NCI-H1417 treated with DMSO at 0.1 percent for 48 hours (cell line): ENCODE measurements around the gene STX1B.
A peak's percentile ranks its signal among the peaks of the same experiment; 100 is the strongest.

Source experiments
- DNase-seq: peaks from one replicate; lab custom pipeline; 2025; lab: John Stamatoyannopoulos, UW

The STX1B gene

DNA sequence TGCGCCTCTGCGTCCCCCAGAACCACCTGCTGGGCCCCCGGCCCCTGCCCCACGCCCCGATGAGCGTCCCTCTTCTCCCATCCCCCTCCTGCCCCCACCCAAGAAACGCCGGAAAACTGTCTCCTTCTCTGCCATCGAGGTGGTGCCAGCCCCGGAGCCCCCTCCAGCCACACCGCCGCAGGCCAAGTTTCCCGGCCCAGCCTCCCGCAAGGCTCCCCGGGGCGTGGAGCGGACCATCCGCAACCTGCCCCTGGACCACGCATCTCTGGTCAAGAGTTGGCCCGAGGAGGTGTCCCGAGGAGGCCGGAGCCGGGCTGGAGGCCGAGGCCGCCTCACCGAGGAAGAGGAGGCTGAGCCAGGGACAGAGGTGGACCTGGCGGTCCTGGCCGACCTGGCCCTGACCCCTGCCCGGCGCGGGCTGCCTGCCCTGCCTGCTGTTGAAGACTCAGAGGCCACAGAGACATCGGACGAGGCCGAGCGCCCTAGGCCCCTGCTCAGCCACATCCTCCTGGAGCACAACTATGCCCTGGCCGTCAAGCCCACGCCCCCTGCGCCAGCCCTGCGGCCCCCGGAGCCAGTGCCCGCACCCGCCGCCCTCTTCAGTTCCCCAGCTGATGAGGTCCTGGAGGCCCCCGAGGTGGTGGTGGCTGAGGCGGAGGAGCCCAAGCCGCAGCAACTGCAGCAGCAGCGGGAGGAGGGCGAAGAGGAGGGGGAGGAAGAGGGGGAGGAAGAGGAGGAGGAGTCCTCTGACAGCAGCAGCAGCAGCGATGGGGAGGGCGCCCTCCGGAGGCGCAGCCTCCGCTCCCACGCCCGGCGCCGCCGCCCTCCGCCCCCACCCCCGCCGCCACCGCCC lies 31.0 kb downstream of the STX1B start:
- no peak for DNase-seq

DNA sequence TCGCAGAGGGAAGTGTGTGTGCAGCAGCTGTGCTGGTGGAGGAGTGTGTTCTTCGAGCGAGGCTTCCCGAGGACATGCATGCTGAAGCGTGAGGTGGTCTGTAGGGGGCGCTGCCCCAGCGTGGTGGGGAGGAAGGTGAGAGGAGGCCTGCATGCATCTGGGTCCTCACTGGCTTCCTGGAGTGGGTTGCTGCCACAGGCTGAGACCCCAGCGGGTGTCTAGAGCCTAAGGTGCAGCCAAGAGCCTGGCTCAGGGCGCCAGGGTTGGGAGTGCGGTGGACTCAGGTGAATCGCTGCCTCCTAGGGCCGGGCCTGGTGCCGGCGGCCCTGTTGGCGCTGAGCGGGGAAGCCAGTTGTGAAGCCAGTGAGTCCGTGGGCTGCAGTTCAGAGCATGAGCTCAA lies 32.9 kb downstream of the STX1B start:
- DNase-seq: no peak

DNA sequence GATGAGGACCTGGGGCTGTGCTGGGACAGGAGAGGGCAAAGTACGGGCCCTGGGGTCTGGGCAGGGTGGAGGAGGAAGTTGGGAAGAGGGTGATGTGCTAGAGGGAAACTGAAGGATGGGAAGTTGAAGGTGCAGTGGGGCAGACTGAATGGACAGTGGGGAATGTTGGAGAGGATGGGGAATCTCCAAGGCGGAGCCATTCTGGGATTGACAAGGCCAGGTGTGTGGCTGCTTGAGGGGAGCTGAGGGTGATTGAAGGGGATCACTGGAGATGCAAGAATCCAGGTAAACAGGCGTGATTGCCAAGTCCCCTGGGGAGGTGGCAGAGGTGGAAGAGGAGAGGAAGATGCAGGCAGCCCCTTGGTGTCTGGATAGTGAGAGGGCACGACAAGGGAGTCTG lies 34.0 kb downstream of the STX1B start:
- no peak for DNase-seq

DNA sequence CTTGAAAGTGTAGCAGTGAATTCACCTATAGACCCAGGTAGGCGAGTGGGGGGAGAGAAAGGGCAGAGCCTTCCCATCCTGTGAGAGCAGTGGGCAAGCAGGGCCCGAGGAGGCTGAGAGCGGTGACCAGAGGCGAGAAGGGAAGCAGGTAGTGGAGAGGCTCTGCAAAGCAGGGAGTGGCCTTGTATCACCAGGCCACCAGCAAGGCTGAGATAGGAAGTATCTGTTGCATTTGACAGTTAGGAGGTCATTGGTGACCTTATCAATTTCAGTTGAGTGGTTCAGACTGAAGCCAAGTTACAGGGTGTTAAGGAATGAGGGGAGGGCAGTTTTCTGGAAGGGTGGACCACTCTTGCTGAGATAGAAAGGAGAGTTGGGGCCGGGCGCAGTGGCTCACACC lies 36.1 kb downstream of the STX1B start:
- DNase-seq: no peak

DNA sequence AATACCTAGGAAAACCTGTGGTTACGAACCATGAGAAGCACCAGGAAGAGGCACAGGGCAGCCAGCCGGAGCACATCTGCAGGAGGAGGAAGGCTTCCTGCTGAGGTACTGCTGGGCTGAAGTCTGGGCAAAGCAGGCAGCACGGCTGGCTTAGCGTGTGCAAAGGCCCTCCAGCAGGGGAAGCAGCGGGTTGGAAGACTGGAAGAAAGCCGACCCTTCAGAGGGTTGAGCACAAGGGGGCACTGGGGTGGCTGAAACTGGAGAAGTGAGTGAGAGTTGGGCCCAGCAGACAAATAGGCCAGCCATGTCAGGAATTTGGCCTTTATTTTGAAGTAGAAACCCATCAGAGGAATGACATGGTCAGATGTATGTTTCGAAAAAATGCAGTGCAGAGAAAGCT lies 37.6 kb downstream of the STX1B start:
- no peak for DNase-seq

DNA sequence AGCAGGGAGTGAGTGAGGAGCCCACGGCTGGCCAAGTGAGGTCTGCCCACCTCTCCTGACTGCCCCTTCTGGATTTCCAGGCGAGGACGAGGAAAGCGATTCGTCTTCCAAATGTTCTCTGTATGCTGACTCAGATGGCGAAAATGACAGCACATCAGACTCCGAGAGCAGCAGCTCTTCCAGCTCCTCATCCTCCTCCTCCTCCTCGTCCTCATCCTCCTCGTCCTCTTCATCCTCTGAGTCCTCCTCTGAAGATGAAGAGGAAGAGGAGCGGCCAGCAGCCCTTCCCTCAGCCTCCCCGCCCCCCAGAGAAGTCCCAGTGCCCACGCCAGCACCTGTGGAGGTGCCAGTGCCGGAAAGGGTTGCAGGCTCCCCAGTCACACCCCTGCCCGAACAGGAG lies 39.1 kb downstream of the STX1B start:
- DNase-seq: no peak

DNA sequence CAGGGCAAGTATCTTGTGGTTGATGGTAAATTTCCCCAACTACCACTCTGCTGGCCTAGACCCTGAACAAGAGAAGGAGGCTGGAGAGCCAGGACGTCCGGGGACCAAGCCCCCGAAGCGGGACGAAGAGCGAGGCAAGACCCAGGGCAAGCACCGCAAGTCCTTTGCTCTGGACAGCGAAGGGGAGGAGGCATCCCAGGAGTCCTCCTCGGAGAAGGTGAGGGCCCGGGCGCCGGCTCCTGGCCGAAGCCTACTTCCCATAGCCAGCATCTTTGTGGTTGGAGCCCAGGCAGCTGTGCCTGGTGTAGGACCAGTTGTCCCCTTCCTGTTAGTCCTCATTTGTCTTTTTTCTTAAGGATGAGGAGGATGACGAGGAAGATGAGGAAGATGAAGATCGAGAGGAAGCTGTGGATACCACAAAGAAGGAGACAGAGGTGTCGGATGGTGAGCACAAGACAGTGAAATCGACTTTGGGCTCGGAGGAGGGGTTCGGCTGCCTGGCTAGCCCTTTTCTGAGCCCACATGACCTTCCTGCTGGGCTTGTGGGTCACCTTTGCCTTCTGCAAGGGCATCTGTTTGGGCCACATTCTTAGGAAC lies 41.1 kb downstream of the STX1B start:
- no peak for DNase-seq

DNA sequence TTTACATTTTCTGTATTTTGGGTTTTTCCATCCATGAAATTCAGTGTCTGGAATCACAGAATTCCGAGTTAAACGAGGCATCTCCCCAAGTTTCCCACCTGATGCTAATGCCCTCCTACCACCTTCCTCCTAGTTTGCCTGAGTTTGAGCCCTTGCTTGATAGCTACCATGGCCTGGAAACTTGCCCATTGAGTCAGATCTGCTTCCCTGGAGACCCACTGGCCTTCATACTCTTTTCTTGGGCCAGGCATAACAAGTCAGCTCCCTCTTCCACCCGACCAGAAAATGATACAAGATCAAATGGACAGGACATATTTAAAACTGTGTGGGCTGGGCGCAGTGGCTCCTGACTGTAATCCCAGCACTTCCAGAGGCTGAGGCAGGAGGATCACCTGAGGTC lies 42.6 kb downstream of the STX1B start:
- DNase-seq: no peak

DNA sequence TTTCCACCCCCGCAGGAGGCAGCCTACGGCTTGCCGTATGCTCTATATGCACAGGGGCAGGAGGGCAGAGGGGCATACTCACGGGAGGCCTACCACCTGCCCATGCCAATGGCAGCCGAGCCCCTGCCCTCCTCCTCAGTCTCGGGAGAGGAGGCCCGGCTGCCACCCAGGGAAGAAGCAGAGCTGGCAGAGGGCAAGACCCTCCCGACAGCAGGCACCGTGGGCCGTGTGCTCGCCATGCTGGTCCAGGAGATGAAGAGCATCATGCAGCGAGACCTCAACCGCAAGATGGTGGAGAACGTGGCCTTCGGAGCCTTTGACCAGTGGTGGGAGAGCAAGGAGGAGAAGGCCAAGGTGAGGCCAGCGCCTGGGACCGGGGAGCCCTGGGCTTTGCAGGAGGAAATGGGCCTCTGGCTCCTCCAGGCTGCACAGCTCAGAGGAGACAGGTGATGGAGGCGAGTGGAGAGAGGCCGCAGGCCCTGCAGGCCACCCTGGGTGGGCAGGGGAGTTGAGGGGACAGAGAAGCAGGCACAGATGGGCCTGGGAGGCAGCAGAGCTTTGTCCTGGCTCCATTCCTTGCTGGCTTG lies 44.3 kb downstream of the STX1B start:
- no peak for DNase-seq

DNA sequence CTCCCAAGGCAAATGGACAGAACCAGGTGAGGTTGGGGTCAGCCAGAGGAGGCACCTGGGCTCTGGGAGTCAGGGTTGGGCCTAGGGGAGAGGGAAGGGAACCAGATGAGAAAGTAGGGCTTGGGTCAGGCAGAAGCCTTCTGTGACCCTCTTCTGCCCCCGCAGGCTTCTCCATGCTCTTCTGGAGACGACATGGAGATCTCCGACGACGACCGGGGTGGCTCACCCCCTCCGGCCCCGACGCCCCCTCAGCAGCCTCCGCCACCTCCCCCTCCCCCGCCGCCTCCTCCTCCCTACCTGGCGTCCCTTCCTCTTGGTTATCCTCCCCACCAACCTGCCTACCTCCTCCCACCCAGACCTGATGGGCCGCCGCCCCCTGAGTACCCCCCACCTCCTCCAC lies 45.0 kb downstream of the STX1B start:
- DNase-seq: no peak

DNA sequence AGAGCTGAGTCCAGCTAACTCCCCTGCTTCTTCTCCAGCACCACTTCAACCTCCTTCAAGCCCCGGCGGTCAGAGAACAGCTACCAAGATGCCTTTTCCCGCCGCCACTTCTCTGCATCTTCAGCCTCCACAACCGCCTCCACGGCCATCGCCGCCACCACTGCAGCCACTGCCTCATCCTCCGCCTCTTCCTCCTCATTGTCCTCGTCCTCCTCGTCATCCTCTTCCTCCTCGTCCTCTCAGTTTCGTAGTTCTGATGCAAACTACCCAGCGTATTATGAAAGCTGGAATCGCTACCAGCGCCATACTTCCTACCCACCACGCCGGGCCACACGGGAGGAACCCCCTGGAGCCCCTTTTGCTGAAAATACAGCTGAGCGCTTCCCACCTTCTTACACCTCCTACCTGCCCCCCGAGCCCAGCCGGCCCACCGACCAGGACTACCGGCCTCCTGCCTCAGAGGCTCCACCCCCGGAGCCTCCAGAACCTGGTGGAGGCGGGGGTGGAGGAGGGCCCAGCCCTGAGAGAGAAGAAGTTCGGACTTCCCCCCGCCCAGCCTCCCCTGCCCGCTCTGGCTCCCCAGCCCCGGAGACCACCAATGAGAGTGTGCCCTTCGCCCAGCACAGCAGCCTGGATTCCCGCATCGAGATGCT lies 45.7 kb downstream of the STX1B start:
- DNase-seq: no peak

DNA sequence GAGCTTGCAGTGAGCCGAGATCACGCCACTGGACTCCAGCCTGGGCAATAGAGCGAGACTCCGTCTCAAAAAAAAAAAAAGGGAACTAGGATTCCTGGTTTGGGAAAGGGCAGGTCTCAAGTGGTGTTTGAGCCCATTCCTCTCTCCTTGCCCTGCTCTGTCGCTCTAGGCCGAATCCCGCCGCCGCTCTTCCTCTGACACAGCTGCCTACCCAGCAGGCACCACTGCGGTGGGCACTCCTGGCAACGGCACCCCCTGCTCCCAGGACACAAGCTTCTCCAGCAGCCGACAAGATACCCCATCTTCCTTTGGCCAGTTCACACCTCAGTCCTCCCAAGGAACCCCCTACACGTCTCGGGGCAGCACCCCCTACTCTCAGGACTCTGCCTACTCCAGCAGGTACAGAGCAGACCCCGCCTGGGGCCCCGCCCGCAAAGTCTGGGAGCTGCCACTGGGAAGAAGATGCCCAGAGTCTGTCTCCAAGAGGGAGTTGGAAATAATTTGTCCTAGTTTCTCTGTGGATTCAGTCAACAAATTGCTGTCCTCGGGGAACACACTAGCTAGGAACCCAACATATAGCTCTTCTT lies 46.4 kb downstream of the STX1B start:
- no peak for DNase-seq

DNA sequence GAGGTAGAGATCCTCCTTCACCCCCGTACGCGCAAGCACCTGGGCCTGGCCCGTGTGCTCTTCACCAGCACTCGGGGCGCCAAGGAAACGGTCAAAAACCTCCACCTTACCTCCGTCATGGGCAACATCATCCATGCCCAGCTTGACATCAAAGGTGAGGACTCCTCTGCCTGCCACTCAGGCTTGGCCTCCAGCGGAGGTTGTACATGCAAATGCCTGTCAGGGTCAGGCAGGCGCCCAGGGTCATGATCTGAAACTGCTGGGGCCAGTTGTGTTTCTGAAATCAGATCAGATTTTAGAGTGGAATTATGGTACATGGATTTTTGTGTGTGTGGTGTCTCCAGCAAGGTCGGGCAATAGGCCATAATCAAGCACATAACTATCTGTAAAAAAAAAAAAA lies 49.1 kb downstream of the STX1B start:
- DNase-seq: no peak

DNA sequence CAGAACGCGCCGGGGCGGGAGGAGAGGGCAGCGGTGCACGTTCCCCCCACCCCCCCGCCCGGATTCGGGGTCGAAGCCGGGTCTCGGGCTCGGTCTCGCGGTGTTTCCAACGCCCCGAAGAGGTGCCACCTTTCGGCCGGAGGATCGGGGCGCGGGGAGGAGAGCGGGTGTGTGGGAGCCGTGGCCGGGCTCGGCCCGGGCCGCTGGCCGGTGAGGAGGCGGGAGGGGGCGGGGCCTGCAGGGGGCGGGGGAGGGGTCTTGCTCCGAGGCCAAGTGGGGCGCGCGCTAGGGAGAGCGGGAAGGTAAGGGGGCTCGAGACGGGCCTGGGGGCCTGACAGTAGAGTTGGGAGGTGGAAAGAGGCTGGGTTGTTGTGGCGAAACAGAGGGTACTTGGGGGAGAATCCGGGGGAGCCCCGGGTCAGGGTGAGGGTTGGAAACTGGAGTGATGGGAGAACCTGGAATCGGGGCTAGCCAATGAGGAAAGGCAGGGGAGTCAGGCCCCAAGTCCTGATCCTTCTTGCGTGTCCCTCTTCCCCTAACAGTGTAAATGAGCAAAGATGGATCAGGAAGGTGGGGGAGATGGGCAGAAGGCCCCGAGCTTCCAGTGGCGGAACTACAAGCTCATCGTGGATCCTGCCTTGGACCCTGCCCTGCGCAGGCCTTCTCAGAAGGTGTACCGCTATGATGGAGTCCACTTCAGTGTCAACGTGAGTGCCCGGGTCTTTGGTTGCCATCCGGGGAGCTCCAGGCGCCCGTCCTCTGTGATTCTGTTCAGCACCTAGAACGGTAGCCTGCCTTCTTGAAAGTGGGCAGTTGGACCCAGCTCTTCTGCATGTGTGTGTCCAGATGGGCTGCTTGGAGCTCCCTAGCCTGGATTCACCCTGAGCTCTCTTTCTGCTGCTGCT lies 52.0 kb downstream of the STX1B start:
- no peak for DNase-seq

DNA sequence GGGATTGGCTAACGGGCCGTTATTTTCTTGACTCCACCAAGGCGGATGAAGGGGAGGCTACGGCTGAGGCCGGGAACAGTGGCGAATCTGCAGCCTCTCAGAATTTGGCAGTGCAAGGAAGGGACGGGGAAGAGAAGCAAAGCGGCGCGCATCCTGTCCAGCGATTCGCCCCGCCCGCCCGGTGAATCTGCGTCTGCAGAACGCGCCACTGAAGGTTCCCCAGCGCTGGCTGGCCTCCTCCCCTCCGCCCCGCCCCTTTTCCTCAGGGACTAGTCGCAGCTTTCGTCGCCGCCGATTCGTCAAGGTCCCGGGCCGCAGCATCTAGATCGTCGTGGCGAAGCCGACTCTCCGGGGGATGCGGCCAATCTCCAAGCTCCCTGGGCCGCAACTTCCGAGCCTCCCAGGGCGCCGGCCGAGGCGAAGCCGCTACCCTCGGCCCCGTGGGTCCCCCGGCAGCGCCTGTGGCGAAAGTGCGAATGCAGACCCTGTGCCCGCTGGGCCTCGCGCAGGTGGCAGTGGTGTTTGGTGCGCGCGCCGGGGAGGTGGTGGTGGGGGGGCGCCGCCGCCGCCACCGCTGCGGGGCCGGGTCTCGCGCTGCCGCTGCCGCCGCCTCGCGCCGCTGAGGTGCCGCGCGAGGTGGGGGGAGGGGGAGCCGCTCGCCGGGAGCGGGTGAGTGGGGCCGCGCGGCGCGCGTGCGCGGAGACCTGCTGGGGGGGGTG lies 52.8 kb downstream of the STX1B start, which contains the start of gene SETD1A:
Gene SETD1A (plus strand): TSS at position 299 of the 719 bp plus-strand sequence. CDS start 978 bp downstream, outside the sequence.
- DNase-seq: peak; percentile 51

DNA sequence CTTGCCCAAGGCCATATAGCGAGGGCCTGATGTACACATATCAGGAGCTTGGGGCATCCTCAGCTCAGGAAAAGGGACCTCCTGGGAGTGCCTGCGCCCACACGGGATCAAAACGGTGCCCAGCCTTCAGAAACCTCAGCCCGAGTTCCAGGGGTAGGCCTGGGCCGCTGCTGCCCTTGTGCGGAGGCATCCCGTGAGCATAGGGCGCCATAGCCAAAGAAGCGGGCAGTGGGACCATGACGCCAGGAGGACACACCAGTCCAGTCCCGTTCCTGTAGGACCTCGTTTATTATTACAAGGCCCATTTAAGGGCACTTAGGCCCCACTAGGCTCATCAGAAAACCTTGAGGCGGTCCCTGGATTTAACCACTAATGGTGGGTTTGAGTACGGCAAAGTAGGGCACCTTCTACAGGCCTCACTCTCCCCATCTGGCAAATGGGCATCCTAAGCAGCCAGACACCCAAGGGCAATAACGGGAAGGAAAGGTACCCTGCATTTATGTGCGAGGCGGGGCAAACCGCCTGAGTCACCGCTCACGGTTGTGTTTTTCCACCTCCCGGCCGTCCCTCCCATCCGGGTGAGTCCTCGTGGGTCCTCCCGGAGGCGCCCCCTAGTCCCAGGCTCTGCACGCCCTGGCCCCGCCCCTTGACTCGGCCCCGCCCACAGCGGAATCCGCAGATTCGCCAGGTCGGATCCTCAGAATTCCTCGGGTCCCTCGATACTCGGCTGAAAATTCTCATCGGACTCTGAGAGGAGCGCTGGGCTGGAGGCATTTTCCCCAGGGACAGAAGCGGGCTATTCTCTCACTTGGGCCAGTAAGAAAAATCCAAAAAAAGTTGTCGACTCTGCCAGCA lies 53.6 kb downstream of the STX1B start:
- no peak for DNase-seq

DNA sequence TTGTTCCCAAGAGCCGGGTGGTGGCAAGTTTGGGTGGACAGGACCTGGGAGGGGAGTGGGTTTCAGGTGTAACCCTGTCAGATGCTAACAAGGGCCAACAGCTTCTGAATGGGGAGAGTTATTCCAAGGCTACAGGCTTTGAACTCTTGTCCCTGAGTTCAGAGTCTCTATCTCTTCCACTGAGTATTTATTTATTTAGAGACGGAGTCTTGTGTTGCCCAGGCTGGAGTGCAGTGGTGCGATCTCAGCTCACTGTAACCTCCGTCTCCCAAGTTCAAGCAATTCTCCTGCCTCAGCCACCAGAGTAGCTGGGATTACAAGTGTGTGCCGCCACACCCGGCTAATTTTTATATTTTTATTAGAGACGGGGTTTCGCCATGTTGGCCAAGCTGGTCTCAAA lies 55.4 kb downstream of the STX1B start:
- DNase-seq: no peak

DNA sequence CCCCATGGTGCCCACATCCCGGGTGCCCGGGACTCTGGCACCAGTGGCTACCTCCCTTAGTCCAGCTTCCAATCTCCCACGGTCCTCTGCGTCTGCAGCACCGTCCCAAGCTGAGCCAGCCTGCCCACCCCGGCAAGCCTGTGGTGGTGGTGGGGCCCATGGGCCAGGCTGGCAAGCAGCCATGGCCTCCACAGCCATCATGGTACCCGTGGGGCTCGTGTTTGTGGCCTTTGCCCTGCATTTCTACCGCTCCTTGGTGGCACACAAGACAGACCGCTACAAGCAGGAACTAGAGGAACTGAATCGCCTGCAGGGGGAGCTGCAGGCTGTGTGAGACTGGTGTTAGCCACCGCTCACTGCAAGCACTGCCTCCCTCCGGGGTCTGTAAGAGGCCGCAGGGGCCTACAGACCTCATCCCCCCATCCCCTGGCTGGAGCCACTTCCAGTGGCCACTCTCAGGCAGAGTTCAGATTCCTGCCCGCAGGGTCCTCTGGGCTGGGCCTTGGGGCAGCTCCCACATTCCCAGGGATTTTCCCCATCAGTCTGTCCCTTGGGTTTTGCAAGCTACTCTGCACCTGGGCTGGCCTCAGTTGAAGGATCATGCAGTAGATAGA lies 56.8 kb downstream of the STX1B start:
- no peak for DNase-seq

DNA sequence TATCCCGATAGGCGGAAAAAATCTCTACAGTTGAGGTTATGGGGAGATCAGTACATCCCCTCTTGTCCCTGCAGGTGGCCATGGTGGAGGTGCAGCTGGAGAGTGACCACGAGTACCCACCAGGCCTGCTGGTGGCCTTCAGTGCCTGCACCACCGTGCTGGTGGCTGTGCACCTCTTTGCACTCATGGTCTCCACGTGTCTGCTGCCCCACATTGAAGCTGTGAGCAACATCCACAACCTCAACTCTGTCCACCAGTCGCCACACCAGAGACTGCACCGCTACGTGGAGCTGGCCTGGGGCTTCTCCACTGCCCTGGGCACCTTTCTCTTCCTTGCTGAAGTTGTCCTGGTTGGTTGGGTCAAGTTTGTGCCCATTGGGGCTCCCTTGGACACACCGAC lies 57.3 kb downstream of the STX1B start:
- no peak for DNase-seq
